A204.1 (cell line): ENCODE measurements around the gene AGPAT4.
"Not testable (repeated sequence)": the region's sequence is repeated elsewhere in the genome, so short reads cannot be mapped to it uniquely, and the experiment has no call there.

ENCODE experiments used
- FAIRE-seq: peaks from 2 replicates; lab custom pipeline; 2012; peaks lifted over from hg19 to GRCh38; lab: Jason Lieb, UNC

The AGPAT4 gene, protein sequence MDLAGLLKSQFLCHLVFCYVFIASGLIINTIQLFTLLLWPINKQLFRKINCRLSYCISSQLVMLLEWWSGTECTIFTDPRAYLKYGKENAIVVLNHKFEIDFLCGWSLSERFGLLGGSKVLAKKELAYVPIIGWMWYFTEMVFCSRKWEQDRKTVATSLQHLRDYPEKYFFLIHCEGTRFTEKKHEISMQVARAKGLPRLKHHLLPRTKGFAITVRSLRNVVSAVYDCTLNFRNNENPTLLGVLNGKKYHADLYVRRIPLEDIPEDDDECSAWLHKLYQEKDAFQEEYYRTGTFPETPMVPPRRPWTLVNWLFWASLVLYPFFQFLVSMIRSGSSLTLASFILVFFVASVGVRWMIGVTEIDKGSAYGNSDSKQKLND

DNA sequence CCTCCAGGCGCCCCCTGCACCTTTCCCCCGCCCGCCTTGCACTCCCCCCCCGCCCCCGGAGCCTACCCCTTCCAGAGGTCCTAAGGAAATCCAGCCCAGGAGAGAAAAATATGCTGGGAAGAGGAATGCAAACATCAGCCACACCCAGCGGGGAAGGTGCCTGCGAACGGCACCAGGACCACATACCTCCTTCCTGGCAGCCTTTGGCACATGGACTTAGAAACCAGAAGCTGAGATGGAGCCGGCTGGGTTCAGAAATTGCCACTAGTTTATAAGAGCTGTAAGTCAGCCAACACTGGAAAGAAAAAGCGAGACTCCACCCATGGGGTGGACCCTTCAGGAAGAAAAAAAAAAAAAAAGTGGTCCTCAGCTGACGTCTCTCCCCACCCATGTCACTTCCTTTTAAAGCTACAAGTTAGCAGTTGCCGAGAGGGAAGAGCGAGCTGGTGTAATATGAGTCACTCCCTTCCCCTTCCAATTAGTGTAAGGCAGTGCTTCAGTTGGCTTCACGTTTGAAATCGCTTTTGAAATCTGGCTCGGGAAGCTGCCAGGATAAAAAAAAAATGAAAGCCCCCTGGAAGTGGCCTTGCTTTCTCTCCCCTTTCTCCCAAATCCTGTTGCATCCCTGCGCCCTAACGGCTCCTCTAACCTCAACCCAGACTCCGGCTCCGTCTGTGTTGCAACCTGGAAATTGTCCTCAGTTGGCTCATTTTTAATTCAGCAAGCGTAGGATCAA is at the start of gene AGPAT4:
Gene AGPAT4, minus strand, starts transcription at position 310 of the 736 bp plus-strand sequence. CDS start 41,848 bp downstream, outside the sequence.
- FAIRE-seq, result peak; percentile 99

DNA sequence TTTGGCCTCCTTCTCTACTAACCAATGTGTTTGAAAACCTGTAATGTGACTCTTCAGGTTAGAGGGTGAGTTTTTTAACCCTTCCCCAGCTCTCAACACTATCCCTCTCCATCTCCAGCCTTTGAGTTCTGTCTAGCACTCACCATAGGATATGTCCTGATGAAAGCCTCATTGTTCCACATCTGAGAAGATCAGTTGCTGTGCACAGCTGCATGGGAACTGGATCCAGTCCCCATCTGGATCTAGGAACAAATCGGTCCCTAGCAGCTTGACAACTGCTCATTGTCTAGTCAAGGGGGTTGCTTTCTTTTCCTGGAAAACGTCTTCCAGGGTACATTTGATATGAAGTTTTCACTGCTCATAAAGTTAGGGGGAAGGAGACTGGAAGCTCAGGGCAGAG is 45.4 kb upstream of the AGPAT4 start:
- no peak for FAIRE-seq

DNA sequence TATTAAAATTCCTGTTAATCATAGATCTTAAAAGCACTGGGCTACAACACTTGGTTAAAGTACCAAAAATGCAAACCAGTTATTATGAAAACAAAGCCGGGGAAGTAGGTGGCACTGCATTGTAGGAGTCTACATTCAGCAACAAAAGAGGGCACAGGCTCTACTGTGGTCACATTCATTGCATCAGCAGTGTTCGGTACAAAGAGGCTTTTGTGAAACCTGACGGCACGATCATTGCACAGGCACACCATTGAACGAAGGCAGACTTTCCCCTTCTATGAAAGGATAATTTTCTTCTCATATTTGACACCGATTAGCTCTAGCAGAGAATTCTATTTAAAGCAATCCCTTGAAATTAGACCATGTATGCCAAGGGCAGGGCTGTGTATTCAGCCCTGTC is 44.6 kb upstream of the AGPAT4 start:
- FAIRE-seq, result no peak

- FAIRE-seq, result no peak
Observed at GRCh38 chr6:161316531-161316930, 42.7 kb upstream of the AGPAT4 start.

GRCh38 chr6:161315246-161315917 is 41.5 kb upstream of the AGPAT4 start:
- FAIRE-seq, result not testable (repeated sequence)

- not testable (repeated sequence) for FAIRE-seq
Observed at GRCh38 chr6:161314541-161315245, 40.8 kb upstream of the AGPAT4 start.

- no peak for FAIRE-seq
Observed at GRCh38 chr6:161313940-161314509, 40.2 kb upstream of the AGPAT4 start.

GRCh38 chr6:161313475-161313874 is 39.6 kb upstream of the AGPAT4 start:
- FAIRE-seq, result not testable (repeated sequence)

DNA sequence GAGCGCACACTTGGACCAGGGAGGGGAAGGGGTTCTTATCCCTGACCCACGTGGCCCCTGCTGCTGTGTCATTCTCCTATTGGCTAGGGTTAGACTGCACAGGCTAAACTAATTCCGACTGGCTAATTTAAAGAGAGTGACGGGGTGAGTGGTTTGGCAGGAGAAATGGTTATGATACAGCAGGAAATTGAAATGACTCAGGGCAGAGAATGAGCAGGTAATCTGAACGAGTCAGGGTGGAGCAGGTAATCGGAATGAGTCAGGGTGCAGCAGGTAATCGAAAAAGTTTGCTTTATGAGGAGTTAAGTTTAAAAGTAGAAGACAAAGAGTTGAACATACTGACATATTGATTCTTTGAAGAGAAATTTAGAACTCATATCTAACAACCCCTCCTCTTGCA is 35.9 kb upstream of the AGPAT4 start:
- not testable (repeated sequence) for FAIRE-seq

DNA sequence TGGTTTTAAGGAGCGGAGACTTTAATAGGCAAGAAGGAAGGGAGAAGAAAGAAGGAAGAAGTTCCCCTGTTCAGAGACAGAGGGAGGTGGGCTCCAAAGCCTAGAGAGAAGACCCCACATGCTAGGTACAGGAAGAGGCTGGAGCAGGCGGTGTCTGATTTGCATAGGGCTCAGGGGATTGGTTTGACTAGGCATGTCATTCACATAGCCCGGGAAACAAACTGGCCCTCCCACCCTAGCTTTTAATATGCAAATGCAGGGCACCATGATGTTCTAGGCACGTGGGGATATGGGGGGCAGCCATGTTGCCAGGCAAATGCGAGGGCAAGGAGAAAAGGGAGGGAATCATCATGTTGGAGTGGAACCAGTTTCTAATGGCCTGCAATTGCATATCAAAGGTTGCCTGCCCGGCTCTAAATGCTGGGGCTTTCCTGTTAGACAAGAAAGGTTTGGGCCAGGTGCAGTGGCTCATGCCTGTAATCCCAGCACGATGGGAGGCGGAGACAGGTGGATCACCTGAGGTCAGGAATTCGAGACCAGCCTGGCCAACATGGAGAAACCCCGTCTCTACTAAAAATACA is 34.3 kb upstream of the AGPAT4 start:
- FAIRE-seq, result no peak

DNA sequence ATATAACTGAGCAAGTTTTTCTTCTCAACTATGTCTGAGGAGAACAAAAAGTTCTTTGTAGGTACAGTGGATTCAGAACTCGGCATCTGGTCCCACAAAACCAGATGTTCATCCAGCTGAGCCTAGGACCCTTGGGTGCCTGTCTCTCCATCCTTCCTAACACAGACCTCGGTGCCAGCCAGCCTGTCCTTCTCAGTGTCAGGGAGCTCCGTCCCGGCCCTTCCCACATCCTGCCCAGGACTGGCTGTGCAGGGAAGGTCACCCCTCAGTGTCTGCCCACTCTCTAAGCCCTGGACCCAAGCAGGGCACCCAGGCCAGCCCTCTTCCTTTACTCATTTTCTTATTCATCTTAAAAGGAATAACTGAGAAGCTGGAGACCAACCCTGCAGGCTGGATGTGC is 32.0 kb upstream of the AGPAT4 start:
- FAIRE-seq, result no peak

DNA sequence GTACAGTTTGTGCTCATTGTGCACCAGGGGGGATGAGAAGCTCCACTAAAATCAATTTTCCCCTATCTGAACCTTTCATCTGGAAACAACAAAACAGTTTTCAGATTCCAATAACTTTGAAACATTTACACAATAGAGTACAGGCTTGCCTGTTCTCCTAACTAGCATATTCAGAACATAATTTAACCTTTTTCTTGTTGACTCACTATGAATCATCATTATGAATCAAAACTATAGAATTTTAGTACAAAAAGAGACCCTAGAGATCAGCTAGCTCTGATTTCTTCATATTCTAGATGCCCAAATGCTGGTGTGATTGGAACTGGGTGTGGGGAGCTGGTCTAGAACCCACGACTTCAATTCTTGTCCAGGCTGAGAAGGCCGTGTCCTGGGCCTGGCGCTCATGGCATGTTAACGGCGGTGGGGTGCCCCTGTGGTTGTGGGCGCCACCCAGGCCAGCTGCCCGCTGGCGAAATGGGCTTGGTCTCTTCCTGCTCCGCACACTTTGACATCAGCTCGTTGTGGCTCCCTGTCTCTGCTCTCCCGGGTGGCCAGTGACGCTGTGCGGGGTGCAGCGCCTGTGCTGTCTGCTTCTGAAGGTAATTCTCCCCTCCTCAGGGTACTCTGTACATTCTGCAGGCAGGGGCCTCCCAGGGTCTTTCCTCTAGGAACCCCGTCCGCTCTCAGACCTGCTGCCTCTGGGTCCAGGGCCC is 29.9 kb upstream of the AGPAT4 start:
- FAIRE-seq, result no peak

DNA sequence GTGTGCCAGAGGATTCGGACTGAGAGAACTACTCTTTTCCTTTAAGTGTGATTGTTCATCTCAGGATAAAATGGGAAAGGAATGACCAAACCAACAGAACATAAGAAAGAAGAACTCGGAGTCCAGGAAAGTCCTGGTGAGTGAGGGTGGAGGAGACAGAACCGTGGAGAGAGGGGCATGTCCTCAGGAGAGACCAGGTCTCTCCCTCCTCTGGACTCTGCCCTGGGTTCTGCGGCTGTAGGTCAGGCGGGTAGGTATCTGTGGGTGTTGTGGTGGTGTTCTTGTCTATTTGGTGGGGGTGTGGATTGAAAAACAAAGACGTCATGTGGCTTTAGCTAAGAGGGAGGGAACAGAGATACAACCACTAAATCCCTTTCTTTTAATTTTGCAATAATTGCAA is 29.1 kb upstream of the AGPAT4 start:
- no peak for FAIRE-seq

DNA sequence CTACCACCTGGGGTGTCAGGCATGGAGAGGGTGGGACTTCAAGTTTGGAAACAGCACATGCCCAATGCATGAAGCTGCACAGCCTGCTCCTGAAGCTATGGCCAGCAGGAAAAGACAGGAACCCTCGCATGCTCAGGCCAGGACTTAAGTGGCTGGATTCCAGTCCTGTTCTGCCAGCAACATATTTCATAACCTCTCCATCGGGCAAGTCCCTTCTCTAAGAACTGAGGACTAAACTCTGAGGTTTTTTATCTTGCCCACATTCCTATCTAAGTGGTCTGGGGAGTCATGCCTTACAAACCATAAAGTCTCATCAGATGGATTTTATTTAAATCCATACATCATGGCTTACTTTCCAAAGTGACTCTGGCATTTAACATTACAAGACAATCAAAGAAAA is 27.5 kb upstream of the AGPAT4 start:
- no peak for FAIRE-seq

GRCh38 chr6:161300823-161301222 is 27.0 kb upstream of the AGPAT4 start:
- FAIRE-seq, result no peak

GRCh38 chr6:161299726-161300125 is 25.9 kb upstream of the AGPAT4 start:
- no peak for FAIRE-seq

GRCh38 chr6:161295784-161296183 is 21.9 kb upstream of the AGPAT4 start:
- FAIRE-seq, result no peak

GRCh38 chr6:161292650-161293281 is 18.9 kb upstream of the AGPAT4 start:
- FAIRE-seq, result no peak

DNA sequence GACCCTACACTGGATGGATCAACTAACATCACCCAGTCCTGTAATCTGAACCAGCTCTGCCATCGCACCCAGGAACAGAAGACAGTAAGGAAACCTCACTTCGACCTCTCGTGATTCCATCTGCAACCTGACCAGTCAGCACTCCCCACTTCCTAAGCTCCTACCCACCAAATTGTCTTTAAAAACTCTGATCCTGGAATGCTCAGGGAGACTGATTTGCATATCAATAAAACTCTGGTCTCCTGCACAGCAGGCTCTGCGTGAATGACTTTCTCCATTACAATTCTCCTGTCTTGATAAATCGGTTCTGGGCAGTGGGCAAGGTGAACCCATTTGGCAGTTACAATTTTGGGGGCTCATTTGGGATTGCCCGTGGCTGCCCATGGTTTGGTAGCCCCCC is 18.3 kb upstream of the AGPAT4 start:
- no peak for FAIRE-seq

DNA sequence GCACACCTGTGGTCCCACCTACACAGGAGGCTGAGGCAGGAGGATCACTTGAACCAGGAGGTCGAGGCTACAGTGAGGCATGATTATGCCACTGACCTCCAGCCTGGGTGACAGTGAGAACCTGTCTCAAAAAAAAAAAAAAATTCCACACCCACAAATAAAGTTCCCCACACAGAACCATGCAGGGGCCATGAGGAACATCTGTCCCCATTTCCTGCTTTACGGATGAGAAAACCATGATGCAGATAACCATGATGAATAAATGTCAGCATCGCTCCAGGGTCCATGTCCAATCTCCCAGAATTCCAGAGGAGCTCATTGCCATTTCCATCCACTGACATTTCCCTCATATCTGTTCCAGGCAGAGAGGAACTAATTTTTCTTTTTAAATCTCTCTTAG is 16.9 kb upstream of the AGPAT4 start:
- no peak for FAIRE-seq

- FAIRE-seq, result no peak
Observed at GRCh38 chr6:161284653-161285052, 10.8 kb upstream of the AGPAT4 start.
